Measurements from ENCODE around the gene KRTAP10-12. TPM values are rescaled to one million over a fixed set of nuclear protein-coding genes. Genes with fewer than 3 reads are reported as not detected.

KRTAP10-12 gene
- total RNA-seq, 4 donors from 2014 or later = not detected

GRCh38 chr21:44650265-44650972 lies 46.6 kb upstream of the KRTAP10-12 start:
- Histone ChIP-seq H3K27ac (no peak overlapping the region), H3K27me3 (peaks cover 7% of the 10 kb centered on the region), H3K36me3 (no peaks in the 10 kb centered on the region), H3K4me3 (no peak overlapping the region), H3K9me3 (no peaks in the 10 kb centered on the region), H3K4me1 (no peaks in the 10 kb centered on the region)
- intact Hi-C loops (cut with DNase I; ENCODE audit: low total_unique reads) (no loop called here), in situ Hi-C loops (cut with MboI; ENCODE audit: low pct_ligation_motif_present in 1 of 4, low pct_unique_long_range_greater_than_20kb in 1 of 4, low sequenced_read_pairs in 3 of 4) (no loop called here)
- WGBS, 2 donors (ENCODE audit: low coverage in 1 of 2) = 67 to 92% methylated on average over 1 to 20 of the region's 20 CpGs
- TF ChIP-seq POLR2AphosphoS5 (IDR thresholded peaks at IDR 0.05) = no peak
- TF ChIP-seq POLR2A (IDR thresholded peaks at IDR 0.05) = no peak
- TF ChIP-seq EP300 (IDR thresholded peaks at IDR 0.05; ENCODE audit: low read depth) = no peak
- no peak for TF ChIP-seq CTCF (IDR thresholded peaks at IDR 0.05)
- DNase-seq = no peak

DNA sequence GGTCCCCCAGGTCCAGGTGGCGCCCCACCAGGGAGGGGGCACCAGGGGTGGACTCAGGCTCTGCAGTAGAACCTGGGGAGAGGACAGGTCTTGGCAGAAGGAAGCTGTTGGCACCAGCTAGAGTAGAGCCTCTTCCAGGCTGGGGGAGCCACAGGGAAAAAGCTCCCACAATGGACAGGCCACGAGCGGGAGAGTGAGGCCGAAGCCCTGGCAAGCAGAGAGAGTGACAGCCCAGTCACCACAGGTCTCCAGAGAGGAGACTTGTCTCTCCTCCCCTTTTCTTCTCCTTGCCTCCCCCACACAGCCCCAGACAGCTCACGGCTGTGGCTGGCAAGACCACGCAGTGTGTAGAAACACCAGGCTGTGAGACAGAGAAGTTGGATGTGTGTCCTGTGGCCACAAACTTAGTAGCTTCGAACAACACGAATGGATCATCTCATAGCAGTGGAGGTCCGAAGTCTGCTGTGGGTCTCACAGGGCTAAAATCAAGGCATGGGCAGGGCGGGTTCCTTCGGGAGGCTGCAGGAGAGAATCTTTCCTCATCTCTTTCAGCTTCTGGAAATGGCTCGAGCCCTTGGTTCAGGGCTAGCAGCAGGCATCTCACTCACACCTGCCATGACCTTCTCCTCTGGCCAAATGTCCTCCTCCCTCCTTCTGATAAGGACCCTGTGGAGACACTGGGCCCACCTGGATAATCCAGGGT lies 45.8 kb upstream of the KRTAP10-12 start:
- Histone ChIP-seq H3K4me3 (no peak overlapping the region), H3K27ac (no peak overlapping the region), H3K4me1 (no peaks in the 10 kb centered on the region), H3K9me3 (no peaks in the 10 kb centered on the region), H3K27me3 (peaks cover 7% of the 10 kb centered on the region), H3K36me3 (no peaks in the 10 kb centered on the region)
- no peak for DNase-seq
- in situ Hi-C loops (cut with MboI; ENCODE audit: low pct_ligation_motif_present in 1 of 4, low pct_unique_long_range_greater_than_20kb in 1 of 4, low sequenced_read_pairs in 3 of 4) (no loop called here), intact Hi-C loops (cut with DNase I; ENCODE audit: low total_unique reads) (no loop called here)
- WGBS, 2 donors (ENCODE audit: low coverage in 1 of 2) = 87% methylated on average over 12 of the region's 12 CpGs; no CpG with 5 or more reads in 1 of the 2 donors
- TF ChIP-seq EP300 (IDR thresholded peaks at IDR 0.05; ENCODE audit: low read depth) = no peak
- TF ChIP-seq POLR2A (IDR thresholded peaks at IDR 0.05) = no peak
- TF ChIP-seq CTCF (IDR thresholded peaks at IDR 0.05) = no peak
- TF ChIP-seq POLR2AphosphoS5 (IDR thresholded peaks at IDR 0.05) = no peak

DNA sequence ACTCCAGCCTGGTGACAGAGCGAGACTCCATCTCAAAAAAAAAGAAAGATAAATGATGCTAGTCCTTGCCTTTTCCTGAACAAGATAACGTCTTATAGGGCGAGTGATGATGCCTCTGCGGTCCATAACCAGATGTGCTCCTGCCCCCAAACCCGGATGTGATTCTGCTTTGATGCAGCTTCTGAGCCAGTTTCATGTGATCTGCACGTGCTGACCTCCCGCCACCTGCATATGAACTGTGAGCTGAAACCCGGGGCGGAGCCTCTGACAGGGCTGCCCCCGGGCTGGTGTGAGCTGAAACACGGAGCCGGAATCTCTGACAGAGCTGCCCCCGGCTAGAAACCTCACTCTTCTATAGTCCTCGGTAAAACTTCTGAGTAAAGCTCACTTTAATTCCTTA lies 43.8 kb upstream of the KRTAP10-12 start:
- no peak overlapping the region for H3K4me3 ChIP-seq
- in situ Hi-C loops (cut with MboI; ENCODE audit: low pct_ligation_motif_present in 1 of 4, low pct_unique_long_range_greater_than_20kb in 1 of 4, low sequenced_read_pairs in 3 of 4) = no loop called here
- H3K36me3 ChIP-seq = no peaks in the 10 kb centered on the region
- DNase-seq = no peak
- intact Hi-C loops (cut with DNase I; ENCODE audit: low total_unique reads) = no loop called here
- WGBS, 2 donors (ENCODE audit: low coverage in 1 of 2) = 61 to 63% methylated on average over 12 to 14 of the region's 14 CpGs
- no peak overlapping the region for H3K27ac ChIP-seq
- TF ChIP-seq POLR2A (IDR thresholded peaks at IDR 0.05) (no peak), EP300 (IDR thresholded peaks at IDR 0.05; ENCODE audit: low read depth) (no peak), POLR2AphosphoS5 (IDR thresholded peaks at IDR 0.05) (no peak), CTCF (IDR thresholded peaks at IDR 0.05) (no peak)
- peaks cover 13% of the 10 kb centered on the region for H3K27me3 ChIP-seq
- H3K4me1 ChIP-seq = no peaks in the 10 kb centered on the region
- no peaks in the 10 kb centered on the region for H3K9me3 ChIP-seq

GRCh38 chr21:44653656-44654575 lies 43.1 kb upstream of the KRTAP10-12 start:
- in situ Hi-C loops (cut with MboI; ENCODE audit: low pct_ligation_motif_present in 1 of 4, low pct_unique_long_range_greater_than_20kb in 1 of 4, low sequenced_read_pairs in 3 of 4) = no loop called here
- H3K4me1 ChIP-seq = no peaks in the 10 kb centered on the region
- intact Hi-C loops (cut with DNase I; ENCODE audit: low total_unique reads) = no loop called here
- H3K36me3 ChIP-seq = no peaks in the 10 kb centered on the region
- DNase-seq = no peak
- H3K27ac ChIP-seq = no peak overlapping the region
- 74 to 83% methylated on average over 1 to 17 of the region's 17 CpGs for WGBS, 2 donors (ENCODE audit: low coverage in 1 of 2)
- TF ChIP-seq CTCF (IDR thresholded peaks at IDR 0.05) = no peak
- TF ChIP-seq EP300 (IDR thresholded peaks at IDR 0.05; ENCODE audit: low read depth) = no peak
- no peak for TF ChIP-seq POLR2AphosphoS5 (IDR thresholded peaks at IDR 0.05)
- no peak for TF ChIP-seq POLR2A (IDR thresholded peaks at IDR 0.05)
- no peaks in the 10 kb centered on the region for H3K9me3 ChIP-seq
- H3K4me3 ChIP-seq = no peak overlapping the region
- peaks cover 13% of the 10 kb centered on the region for H3K27me3 ChIP-seq

Measured in transverse colon (tissue), 4 donors.